ENCODE data around the gene VCPKMT.

The VCPKMT gene

GRCh38 chr14:50110323-50111037 lies 5.9 kb downstream of the VCPKMT start:
- Mint-ChIP-seq H3K36me3 (ENCODE audit: low read depth) (peaks cover 51% of the 10 kb centered on the region), H3K9me3 (no peaks in the 10 kb centered on the region), H3K27ac (no peak overlapping the region), H3K4me3 (no peak overlapping the region), H3K27me3 (ENCODE audit: low read depth, poor library complexity) (no peaks in the 10 kb centered on the region), H3K4me1 (peaks cover 17% of the 10 kb centered on the region)
- DNase-seq = no peak
- no peak for TF ChIP-seq CTCF (IDR thresholded peaks at IDR 0.05)

GRCh38 chr14:50109342-50109741 lies 7.0 kb downstream of the VCPKMT start:
- H3K27me3 Mint-ChIP-seq (ENCODE audit: low read depth, poor library complexity) = no peaks in the 10 kb centered on the region
- H3K36me3 Mint-ChIP-seq (ENCODE audit: low read depth) = peaks cover 51% of the 10 kb centered on the region
- no peak overlapping the region for H3K4me3 Mint-ChIP-seq
- no peaks in the 10 kb centered on the region for H3K9me3 Mint-ChIP-seq
- no peak overlapping the region for H3K27ac Mint-ChIP-seq
- DNase-seq = no peak
- peak; percentile 15 for TF ChIP-seq CTCF (IDR thresholded peaks at IDR 0.05)
- peaks cover 5% of the 10 kb centered on the region for H3K4me1 Mint-ChIP-seq

GRCh38 chr14:50107850-50108249 lies 8.5 kb downstream of the VCPKMT start:
- TF ChIP-seq CTCF (IDR thresholded peaks at IDR 0.05) = no peak
- Mint-ChIP-seq H3K36me3 (ENCODE audit: low read depth) (peaks cover 41% of the 10 kb centered on the region), H3K4me3 (no peak overlapping the region), H3K27ac (peak overlapping the region; percentile 75), H3K27me3 (ENCODE audit: low read depth, poor library complexity) (no peaks in the 10 kb centered on the region), H3K9me3 (no peaks in the 10 kb centered on the region), H3K4me1 (no peaks in the 10 kb centered on the region)
- no peak for DNase-seq

- Mint-ChIP-seq H3K27me3 (ENCODE audit: low read depth, poor library complexity) (no peaks in the 10 kb centered on the region), H3K27ac (no peak overlapping the region), H3K36me3 (ENCODE audit: low read depth) (peaks cover 24% of the 10 kb centered on the region), H3K4me1 (no peaks in the 10 kb centered on the region), H3K4me3 (no peak overlapping the region), H3K9me3 (no peaks in the 10 kb centered on the region)
- DNase-seq = no peak
- TF ChIP-seq CTCF (IDR thresholded peaks at IDR 0.05) = no peak
Observed at GRCh38 chr14:50106178-50106577, 10.2 kb downstream of the VCPKMT start.

- no peaks in the 10 kb centered on the region for H3K9me3 Mint-ChIP-seq
- H3K27ac Mint-ChIP-seq = no peak overlapping the region
- H3K36me3 Mint-ChIP-seq (ENCODE audit: low read depth) = peaks cover 4% of the 10 kb centered on the region
- no peak for DNase-seq
- no peaks in the 10 kb centered on the region for H3K27me3 Mint-ChIP-seq (ENCODE audit: low read depth, poor library complexity)
- TF ChIP-seq CTCF (IDR thresholded peaks at IDR 0.05) = no peak
- H3K4me3 Mint-ChIP-seq = no peak overlapping the region
- H3K4me1 Mint-ChIP-seq = no peaks in the 10 kb centered on the region
Observed at GRCh38 chr14:50103558-50103957, 12.8 kb downstream of the VCPKMT start.

- no peak overlapping the region for H3K4me3 Mint-ChIP-seq
Observed at GRCh38 chr14:50101417-50101816, 15.0 kb downstream of the VCPKMT start.

More at GRCh38 chr14:50101417-50101816, 15.0 kb downstream of the VCPKMT start:
- TF ChIP-seq CTCF (IDR thresholded peaks at IDR 0.05) = no peak
- Mint-ChIP-seq H3K27me3 (ENCODE audit: low read depth, poor library complexity) (peaks cover 3% of the 10 kb centered on the region), H3K4me1 (no peaks in the 10 kb centered on the region), H3K36me3 (ENCODE audit: low read depth) (no peaks in the 10 kb centered on the region), H3K27ac (no peak overlapping the region), H3K9me3 (no peaks in the 10 kb centered on the region)
- no peak for DNase-seq
